Activated CD4-positive, alpha-beta T cell treated with anti-CD3 and anti-CD28 coated beads, Interleukin-2, amount 10 ng/mL, durations not matched to agents 7 days and 5 days (primary cell): ENCODE data around the gene MARS1. TPM values are rescaled to one million over a fixed set of nuclear protein-coding genes. Genes with fewer than 3 reads are reported as not detected.
"Not testable (repeated sequence)": the region's sequence is repeated elsewhere in the genome, so short reads cannot be mapped to it uniquely, and the experiment has no call there.

Source experiments
- CTCF ChIA-PET: fragments of 350-600 bp; sonication (Branson Sonifier 250); formaldehyde crosslinking; loops from one replicate; lab custom pipeline; 2021; ENCODE audit warnings: antibody characterized with exemption; lab: Charles Lee
- POLR2A ChIA-PET: fragments of 350-600 bp; sonication (Branson Sonifier 250); formaldehyde crosslinking; loops from one replicate; lab custom pipeline; 2021; ENCODE audit warnings: antibody characterized with exemption; lab: Charles Lee
- DNase-seq: peaks from one replicate; pipeline ENCODE4 v3.0.0-alpha.2; 2020
- H3K27ac Mint-ChIP-seq: one replicate; pipeline ENCODE4 v1.8.0; 2021; ENCODE audit warnings: mild to moderate bottlenecking, moderate library complexity, mixed read lengths
- H3K27me3 Mint-ChIP-seq: one replicate; pipeline ENCODE4 v1.8.0; 2021; ENCODE audit warnings: mixed read lengths
- H3K36me3 Mint-ChIP-seq: one replicate; pipeline ENCODE4 v1.8.0; 2021; ENCODE audit warnings: low read depth, mixed read lengths
- H3K4me1 Mint-ChIP-seq: one replicate; pipeline ENCODE4 v1.8.0; 2021; ENCODE audit warnings: mixed read lengths
- H3K4me3 Mint-ChIP-seq: one replicate; pipeline ENCODE4 v1.8.0; 2021; ENCODE audit warnings: mild to moderate bottlenecking, moderate library complexity, mixed read lengths
- H3K9me3 Mint-ChIP-seq: one replicate; pipeline ENCODE4 v1.8.0; 2021; ENCODE audit warnings: mixed read lengths
- microRNA-seq: library from miRNA; unstranded; fragments of <30 nt; microRNA quantifications from one replicate; pipeline ENCODE4 v1.2.0, GENCODE V29; 2021; ENCODE audit warnings: borderline microRNAs expressed, borderline replicate concordance
- total RNA-seq, 2 experiments: library from RNA; stranded (reverse); gene quantifications; one replicate each; pipeline ENCODE4 v1.2.3, GENCODE V29; 2021

Gene MARS1
- total RNA-seq, 2 experiments from 2014 or later, result 214 to 247 TPM

DNA sequence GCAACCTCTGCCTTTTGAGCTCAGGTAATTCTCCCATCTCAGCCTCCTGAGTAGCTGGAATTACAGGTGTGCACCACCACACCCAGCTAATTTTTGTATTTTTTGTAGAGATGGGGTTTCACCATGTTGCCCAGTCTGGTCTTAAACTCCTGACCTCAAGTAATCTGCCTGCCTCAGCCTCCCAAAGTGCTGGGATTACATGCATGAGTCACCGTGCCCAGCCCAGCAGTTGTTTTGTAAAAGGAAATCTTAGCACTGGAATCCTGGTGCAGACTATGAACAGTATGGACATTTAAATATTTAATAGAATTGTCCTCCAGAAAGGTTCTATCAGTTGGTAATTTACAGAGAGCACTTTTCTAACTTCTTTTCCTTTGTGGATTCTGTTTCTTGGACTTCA, 73.2 kb downstream of the MARS1 start:
- H3K27ac Mint-ChIP-seq, H3K4me1 Mint-ChIP-seq, POLR2A ChIA-PET, H3K4me3 Mint-ChIP-seq, H3K9me3 Mint-ChIP-seq, H3K36me3 Mint-ChIP-seq, CTCF ChIA-PET, DNase-seq: not testable (repeated sequence)
- H3K27me3 Mint-ChIP-seq, result peaks cover 14% of the 10 kb centered on the region

GRCh38 chr12:57563358-57563757, 75.5 kb downstream of the MARS1 start:
- Mint-ChIP-seq H3K4me1 (peaks cover 3% of the 10 kb centered on the region), H3K27ac (no peak overlapping the region), H3K36me3 (no peaks in the 10 kb centered on the region), H3K9me3 (no peaks in the 10 kb centered on the region), H3K27me3 (peaks cover 14% of the 10 kb centered on the region), H3K4me3 (no peak overlapping the region)
- no peak for DNase-seq
- POLR2A ChIA-PET, result no interaction called here
- CTCF ChIA-PET, result interaction anchor here (0.7 to 1.2 kb wide), 2 partner anchors 20 to 84 kb away, joined by 3 read pairs; no protein-coding TSS in a partner anchor

DNA sequence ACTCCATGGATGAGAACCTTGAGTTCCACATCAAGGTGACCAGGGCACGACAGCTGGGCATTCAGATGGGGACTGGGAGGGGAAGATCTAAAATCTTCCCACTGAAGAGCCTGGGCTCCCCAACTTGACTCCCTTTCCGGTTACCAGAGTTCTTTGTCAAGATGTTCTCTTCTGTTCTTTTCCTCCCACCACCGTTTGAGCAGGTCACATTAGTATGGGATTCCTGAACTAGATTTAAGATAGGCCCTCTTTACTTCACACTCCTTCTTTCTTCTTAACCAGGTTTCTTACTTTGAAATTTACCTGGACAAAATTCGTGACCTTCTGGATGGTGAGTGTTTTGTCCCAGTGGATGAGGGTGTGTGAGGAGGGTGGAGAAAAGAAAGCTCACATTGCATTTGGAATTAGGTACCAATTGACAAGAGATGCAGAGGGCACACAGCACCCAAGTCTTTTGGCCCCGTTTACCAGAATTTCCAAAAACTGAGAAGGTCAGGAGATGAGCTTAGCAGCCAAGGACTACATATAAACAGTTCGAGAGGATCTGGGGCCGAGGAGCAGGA, 76.4 kb downstream of the MARS1 start:
- CTCF ChIA-PET, result interaction anchor here (1.2 kb wide), 1 partner anchor 19 kb away, joined by 3 read pairs; no protein-coding TSS in a partner anchor

More for the DNA sequence above, 76.4 kb downstream of the MARS1 start:
- Mint-ChIP-seq H3K27ac (no peak overlapping the region), H3K4me1 (peaks cover 3% of the 10 kb centered on the region), H3K36me3 (no peaks in the 10 kb centered on the region), H3K4me3 (no peak overlapping the region), H3K9me3 (no peaks in the 10 kb centered on the region), H3K27me3 (peaks cover 14% of the 10 kb centered on the region)
- no peak for DNase-seq
- POLR2A ChIA-PET, result no interaction called here

Small RNA genes lying within 50 kb of the gene (microRNA-seq; reads per million reads assigned to microRNA genes)
- gene MIR616 (not detected), gene MIR6758 (not detected)

Other genes starting within 250 kb of the MARS1 start
- 1 to 10 TPM; 5.1 to 5.2 TPM for gene STAC3, start 236.9 kb upstream of the MARS1 start, total RNA-seq
- gene R3HDM2, start 57.0 kb upstream of the MARS1 start, total RNA-seq, result 10 to 100 TPM; 71.6 to 74.5 TPM
- not detected for gene INHBC, start 53.3 kb upstream of the MARS1 start, total RNA-seq
- gene INHBE, start 32.8 kb upstream of the MARS1 start, total RNA-seq, result not detected
- gene GLI1, start 28.3 kb upstream of the MARS1 start, total RNA-seq, result under 1 TPM; 0.52 to 0.94 TPM
- gene ARHGAP9, start 8.2 kb upstream of the MARS1 start, total RNA-seq, result 100 to 1,000 TPM; 218 to 259 TPM
- gene DDIT3, start 32.4 kb downstream of the MARS1 start, total RNA-seq, result 10 to 100 TPM; 10.5 to 11.4 TPM
- gene MBD6, start 34.8 kb downstream of the MARS1 start, total RNA-seq, result 10 to 100 TPM; 66.0 to 80.1 TPM
- gene DCTN2, start 59.1 kb downstream of the MARS1 start, total RNA-seq, result 10 to 100 TPM; 79.3 to 80.5 TPM
- gene KIF5A, start 62.0 kb downstream of the MARS1 start, total RNA-seq, result under 1 TPM; 0.64 to 0.89 TPM
- 10 to 100 TPM; 17.9 to 20.4 TPM for gene PIP4K2C, start 103.1 kb downstream of the MARS1 start, total RNA-seq
- 10 to 100 TPM; 15.5 to 16.5 TPM for gene DTX3, start 116.8 kb downstream of the MARS1 start, total RNA-seq
- under 1 TPM; 0.25 to 0.42 TPM for gene ARHGEF25, start 123.4 kb downstream of the MARS1 start, total RNA-seq
- under 1 TPM; 0.62 to 0.77 TPM for gene B4GALNT1, start 145.1 kb downstream of the MARS1 start, total RNA-seq
- gene OS9, start 206.1 kb downstream of the MARS1 start, total RNA-seq, result 100 to 1,000 TPM; 138 to 142 TPM